Brain microvascular endothelial cell (primary cell): ENCODE results near the gene PCBP2.
A peak's percentile ranks its signal among the peaks of the same experiment; 100 is the strongest.
"Not testable (repeated sequence)": the region's sequence is repeated elsewhere in the genome, so short reads cannot be mapped to it uniquely, and the experiment has no call there.

ENCODE experiments used
- DNase-seq: peaks from one replicate; pipeline ENCODE4 v3.0.0-alpha.2; 2020
- H3K27ac ChIP-seq: fragments of 250-450 bp; sonication (Bioruptor Pico); 2 replicates; pipeline ENCODE4 v1.5.1; 2020; ENCODE audit warnings: mild to moderate bottlenecking, moderate library complexity
- H3K27me3 ChIP-seq: fragments of 250-450 bp; sonication (Bioruptor Pico); replicated peaks from 2 replicates; pipeline ENCODE4 v1.5.1; 2020; ENCODE audit warnings: mild to moderate bottlenecking
- H3K36me3 ChIP-seq: fragments of 250-450 bp; sonication (Bioruptor Pico); replicated peaks from 2 replicates; pipeline ENCODE4 v1.5.1; 2020; ENCODE audit warnings: mild to moderate bottlenecking
- H3K4me3 ChIP-seq: 2 replicates; pipeline ENCODE4 v1.5.1; 2011; ENCODE audit warnings: low read depth, mild to moderate bottlenecking, control low read depth, low read length, moderate library complexity
- in situ Hi-C: cut with HindIII; loops from 2 replicates; pipeline ENCODE4 v1.10.0; 2017; ENCODE audit warnings: low sequenced_read_pairs, low pct_ligation_motif_present
- TF ChIP-seq, protein P1 (sequence below): IDR thresholded peaks from 2 replicates; pipeline ENCODE4 v1.5.1; 2011; ENCODE audit warnings: low read depth, mild to moderate bottlenecking, moderate library complexity, low read length, control low read depth, inconsistent platforms; ENCODE audit errors: missing control alignments

PCBP2 gene

GRCh38 chr12:53474819-53475218 is 22.9 kb downstream of the PCBP2 start:
- no peak for DNase-seq
- H3K36me3 ChIP-seq = peaks cover 93% of the 10 kb centered on the region
- H3K27ac ChIP-seq = no peak overlapping the region

GRCh38 chr12:53476769-53477209 is 24.9 kb downstream of the PCBP2 start:
- no peak for DNase-seq
- in situ Hi-C loops = no loop called here
- Histone ChIP-seq H3K27me3 (no peaks in the 10 kb centered on the region), H3K4me3 (no peak overlapping the region), H3K36me3 (peaks cover 90% of the 10 kb centered on the region), H3K27ac (no peak overlapping the region)
- TF ChIP-seq, protein P1, sequence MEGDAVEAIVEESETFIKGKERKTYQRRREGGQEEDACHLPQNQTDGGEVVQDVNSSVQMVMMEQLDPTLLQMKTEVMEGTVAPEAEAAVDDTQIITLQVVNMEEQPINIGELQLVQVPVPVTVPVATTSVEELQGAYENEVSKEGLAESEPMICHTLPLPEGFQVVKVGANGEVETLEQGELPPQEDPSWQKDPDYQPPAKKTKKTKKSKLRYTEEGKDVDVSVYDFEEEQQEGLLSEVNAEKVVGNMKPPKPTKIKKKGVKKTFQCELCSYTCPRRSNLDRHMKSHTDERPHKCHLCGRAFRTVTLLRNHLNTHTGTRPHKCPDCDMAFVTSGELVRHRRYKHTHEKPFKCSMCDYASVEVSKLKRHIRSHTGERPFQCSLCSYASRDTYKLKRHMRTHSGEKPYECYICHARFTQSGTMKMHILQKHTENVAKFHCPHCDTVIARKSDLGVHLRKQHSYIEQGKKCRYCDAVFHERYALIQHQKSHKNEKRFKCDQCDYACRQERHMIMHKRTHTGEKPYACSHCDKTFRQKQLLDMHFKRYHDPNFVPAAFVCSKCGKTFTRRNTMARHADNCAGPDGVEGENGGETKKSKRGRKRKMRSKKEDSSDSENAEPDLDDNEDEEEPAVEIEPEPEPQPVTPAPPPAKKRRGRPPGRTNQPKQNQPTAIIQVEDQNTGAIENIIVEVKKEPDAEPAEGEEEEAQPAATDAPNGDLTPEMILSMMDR = peak; percentile 50

More at GRCh38 chr12:53474819-53475218, 22.9 kb downstream of the PCBP2 start:
- in situ Hi-C loops = no loop called here
- H3K27me3 ChIP-seq = no peaks in the 10 kb centered on the region
- H3K4me3 ChIP-seq = no peak overlapping the region
- TF ChIP-seq, protein P1 = no peak

DNA sequence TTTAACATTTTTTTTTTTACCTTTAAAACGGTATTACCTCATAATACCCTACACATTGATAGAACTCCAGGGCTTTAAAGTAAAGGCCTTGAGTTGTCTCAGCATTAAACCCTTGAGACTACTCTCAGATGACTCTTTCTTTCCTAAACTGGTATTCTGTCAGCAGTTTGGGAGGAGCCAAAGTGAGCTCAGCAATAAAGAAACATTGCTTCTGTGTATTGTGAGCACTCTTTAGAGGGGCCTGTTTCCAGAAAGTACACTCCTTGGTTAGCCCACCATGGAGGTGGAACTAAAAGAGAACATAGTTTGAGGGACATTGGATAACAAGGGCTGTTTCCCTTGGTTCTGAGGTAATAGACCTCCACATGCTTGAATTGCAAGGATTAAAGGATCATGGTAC is 27.0 kb downstream of the PCBP2 start:
- Histone ChIP-seq H3K27ac (no peak overlapping the region), H3K4me3 (no peak overlapping the region), H3K36me3 (peaks cover 90% of the 10 kb centered on the region), H3K27me3 (no peaks in the 10 kb centered on the region)
- in situ Hi-C loops = no loop called here
- TF ChIP-seq, protein P1 = no peak
- no peak for DNase-seq

- peaks cover 90% of the 10 kb centered on the region for H3K36me3 ChIP-seq
- in situ Hi-C loops = no loop called here
- H3K27me3 ChIP-seq = no peaks in the 10 kb centered on the region
- no peak overlapping the region for H3K27ac ChIP-seq
- DNase-seq = no peak
- TF ChIP-seq, protein P1 = no peak
- no peak overlapping the region for H3K4me3 ChIP-seq
Observed at GRCh38 chr12:53479331-53479730, 27.4 kb downstream of the PCBP2 start.

GRCh38 chr12:53480491-53481442 is 28.9 kb downstream of the PCBP2 start:
- no peak for DNase-seq
- in situ Hi-C loops = no loop called here
- peak overlapping the region; percentile 11 for H3K27ac ChIP-seq
- TF ChIP-seq, protein P1 = no peak
- no peak overlapping the region for H3K4me3 ChIP-seq
- peaks cover 91% of the 10 kb centered on the region for H3K36me3 ChIP-seq
- H3K27me3 ChIP-seq = no peaks in the 10 kb centered on the region

GRCh38 chr12:53481458-53481857 is 29.6 kb downstream of the PCBP2 start:
- H3K27me3 ChIP-seq, in situ Hi-C loops, H3K4me3 ChIP-seq: not testable (repeated sequence)
- Histone ChIP-seq H3K27ac (peak overlapping the region; percentile 11), H3K36me3 (peaks cover 87% of the 10 kb centered on the region)
- DNase-seq = peak; percentile 41
